Measurements from ENCODE around the gene THSD8.

THSD8 gene

DNA sequence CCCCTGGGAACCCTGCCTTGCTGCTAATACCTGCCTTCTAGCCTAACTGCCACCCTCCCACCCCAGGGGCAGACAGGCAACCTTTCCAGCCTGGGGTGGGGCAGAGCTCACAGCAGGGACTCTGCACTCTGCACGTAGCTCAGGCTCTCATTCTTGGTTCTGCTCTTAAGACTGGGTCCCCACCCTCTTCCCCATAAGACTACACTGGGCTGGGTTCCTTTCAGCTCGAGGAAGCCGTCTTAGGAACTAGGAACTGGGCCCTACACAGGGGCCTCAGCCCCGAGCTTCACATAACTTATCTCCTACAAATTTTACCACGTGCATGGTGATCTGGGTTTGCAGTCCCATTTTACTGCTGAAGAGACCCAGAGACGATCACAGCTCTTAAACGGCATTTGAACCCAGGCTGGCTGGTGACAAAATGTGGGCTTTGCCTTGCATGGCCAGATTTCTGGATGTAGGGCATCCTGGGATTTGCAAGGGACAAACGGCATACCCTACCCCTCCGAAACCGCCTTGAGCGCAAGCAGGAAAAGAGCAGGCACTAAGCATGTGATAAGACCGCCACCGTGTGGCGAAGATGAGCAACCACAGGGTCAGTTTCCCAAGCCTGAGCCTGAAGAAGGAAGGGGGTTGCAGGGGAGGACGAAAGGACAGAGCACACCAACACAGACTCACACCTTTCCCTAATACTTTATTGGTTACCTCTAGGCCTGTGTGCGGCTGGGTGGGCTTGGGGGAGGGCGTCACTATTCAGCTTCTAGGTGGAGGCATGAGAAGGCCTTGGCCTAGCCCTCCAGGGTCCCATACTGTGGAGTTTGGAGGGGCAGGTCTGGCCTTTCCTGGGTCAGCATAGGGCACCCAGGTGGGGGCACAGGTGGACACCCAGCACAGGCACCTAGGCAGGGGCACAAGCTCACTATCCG is 5.5 kb upstream of the THSD8 start:
- TF ChIP-seq, protein P1, sequence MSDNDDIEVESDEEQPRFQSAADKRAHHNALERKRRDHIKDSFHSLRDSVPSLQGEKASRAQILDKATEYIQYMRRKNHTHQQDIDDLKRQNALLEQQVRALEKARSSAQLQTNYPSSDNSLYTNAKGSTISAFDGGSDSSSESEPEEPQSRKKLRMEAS (IDR thresholded peaks at IDR 0.05): peak; percentile 41; the same call in 1 of the 2 replicates
- TF ChIP-seq EP300 (IDR thresholded peaks at IDR 0.05; ENCODE audit: borderline replicate concordance): no peak; the same call in 1 of the 2 replicates
- no peak for TF ChIP-seq EGR1 (IDR thresholded peaks at IDR 0.05)
- no peak for TF ChIP-seq ZBTB7A (IDR thresholded peaks at IDR 0.05; ENCODE audit: low read depth)
- TF ChIP-seq NFIC (IDR thresholded peaks at IDR 0.05): no peak; the same call in 1 of the 2 replicates
- no peak for TF ChIP-seq TAF1 (IDR thresholded peaks at IDR 0.05; ENCODE audit: low read depth)
- TF ChIP-seq YY1 (IDR thresholded peaks at IDR 0.05; ENCODE audit: low read depth): no peak; the same call in 1 of the 2 replicates
- no peak for TF ChIP-seq FOXM1 (IDR thresholded peaks at IDR 0.05; ENCODE audit: borderline replicate concordance, low read depth)
- no peak for TF ChIP-seq CREB1 (IDR thresholded peaks at IDR 0.05; ENCODE audit: low read depth)
- no peak for TF ChIP-seq CEBPB (IDR thresholded peaks at IDR 0.05)
- TF ChIP-seq TCF12 (IDR thresholded peaks at IDR 0.05; ENCODE audit: low read depth): peak; percentile 31; the same call in 1 of the 2 replicates
- TF ChIP-seq RAD21 (IDR thresholded peaks at IDR 0.05; ENCODE audit: low read depth): peak; percentile 96
- TF ChIP-seq, protein P2, sequence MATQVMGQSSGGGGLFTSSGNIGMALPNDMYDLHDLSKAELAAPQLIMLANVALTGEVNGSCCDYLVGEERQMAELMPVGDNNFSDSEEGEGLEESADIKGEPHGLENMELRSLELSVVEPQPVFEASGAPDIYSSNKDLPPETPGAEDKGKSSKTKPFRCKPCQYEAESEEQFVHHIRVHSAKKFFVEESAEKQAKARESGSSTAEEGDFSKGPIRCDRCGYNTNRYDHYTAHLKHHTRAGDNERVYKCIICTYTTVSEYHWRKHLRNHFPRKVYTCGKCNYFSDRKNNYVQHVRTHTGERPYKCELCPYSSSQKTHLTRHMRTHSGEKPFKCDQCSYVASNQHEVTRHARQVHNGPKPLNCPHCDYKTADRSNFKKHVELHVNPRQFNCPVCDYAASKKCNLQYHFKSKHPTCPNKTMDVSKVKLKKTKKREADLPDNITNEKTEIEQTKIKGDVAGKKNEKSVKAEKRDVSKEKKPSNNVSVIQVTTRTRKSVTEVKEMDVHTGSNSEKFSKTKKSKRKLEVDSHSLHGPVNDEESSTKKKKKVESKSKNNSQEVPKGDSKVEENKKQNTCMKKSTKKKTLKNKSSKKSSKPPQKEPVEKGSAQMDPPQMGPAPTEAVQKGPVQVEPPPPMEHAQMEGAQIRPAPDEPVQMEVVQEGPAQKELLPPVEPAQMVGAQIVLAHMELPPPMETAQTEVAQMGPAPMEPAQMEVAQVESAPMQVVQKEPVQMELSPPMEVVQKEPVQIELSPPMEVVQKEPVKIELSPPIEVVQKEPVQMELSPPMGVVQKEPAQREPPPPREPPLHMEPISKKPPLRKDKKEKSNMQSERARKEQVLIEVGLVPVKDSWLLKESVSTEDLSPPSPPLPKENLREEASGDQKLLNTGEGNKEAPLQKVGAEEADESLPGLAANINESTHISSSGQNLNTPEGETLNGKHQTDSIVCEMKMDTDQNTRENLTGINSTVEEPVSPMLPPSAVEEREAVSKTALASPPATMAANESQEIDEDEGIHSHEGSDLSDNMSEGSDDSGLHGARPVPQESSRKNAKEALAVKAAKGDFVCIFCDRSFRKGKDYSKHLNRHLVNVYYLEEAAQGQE (IDR thresholded peaks at IDR 0.05; ENCODE audit: low read depth): no peak
- no peak for TF ChIP-seq TEAD4 (IDR thresholded peaks at IDR 0.05)
- TF ChIP-seq, protein P3, sequence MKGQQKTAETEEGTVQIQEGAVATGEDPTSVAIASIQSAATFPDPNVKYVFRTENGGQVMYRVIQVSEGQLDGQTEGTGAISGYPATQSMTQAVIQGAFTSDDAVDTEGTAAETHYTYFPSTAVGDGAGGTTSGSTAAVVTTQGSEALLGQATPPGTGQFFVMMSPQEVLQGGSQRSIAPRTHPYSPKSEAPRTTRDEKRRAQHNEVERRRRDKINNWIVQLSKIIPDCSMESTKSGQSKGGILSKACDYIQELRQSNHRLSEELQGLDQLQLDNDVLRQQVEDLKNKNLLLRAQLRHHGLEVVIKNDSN (IDR thresholded peaks at IDR 0.05): no peak

DNA sequence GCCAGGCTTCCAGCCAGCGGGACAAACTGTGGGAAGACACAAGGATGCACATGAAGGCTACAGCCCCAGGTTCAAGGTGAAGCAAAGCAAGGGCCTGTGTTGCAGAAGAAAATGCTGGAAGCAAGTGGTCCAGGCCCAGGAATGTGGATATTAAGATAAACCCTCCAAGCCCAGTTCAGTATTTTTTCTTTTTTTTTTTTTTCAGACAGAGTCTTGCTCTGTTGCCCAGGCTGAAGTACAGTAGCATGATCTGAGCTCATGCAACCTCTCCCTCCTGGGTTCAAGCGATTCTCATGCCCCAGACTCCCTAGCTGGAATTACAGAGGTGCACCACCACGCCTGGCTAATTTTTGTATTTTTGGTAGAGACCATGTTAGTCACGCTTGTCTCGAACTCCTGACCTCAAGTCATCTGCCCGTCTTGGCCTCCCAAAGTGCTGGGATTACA is 4.7 kb upstream of the THSD8 start:
- TF ChIP-seq CEBPB (IDR thresholded peaks at IDR 0.05): no peak
- TF ChIP-seq, protein P2 (IDR thresholded peaks at IDR 0.05; ENCODE audit: low read depth): no peak
- TF ChIP-seq ZBTB7A (IDR thresholded peaks at IDR 0.05; ENCODE audit: low read depth): no peak
- no peak for TF ChIP-seq RAD21 (IDR thresholded peaks at IDR 0.05; ENCODE audit: low read depth)
- TF ChIP-seq TEAD4 (IDR thresholded peaks at IDR 0.05): no peak
- no peak for TF ChIP-seq EGR1 (IDR thresholded peaks at IDR 0.05)
- TF ChIP-seq, protein P3 (IDR thresholded peaks at IDR 0.05): no peak
- no peak for TF ChIP-seq FOXM1 (IDR thresholded peaks at IDR 0.05; ENCODE audit: borderline replicate concordance, low read depth)
- no peak for TF ChIP-seq YY1 (IDR thresholded peaks at IDR 0.05; ENCODE audit: low read depth)
- no peak for TF ChIP-seq NFIC (IDR thresholded peaks at IDR 0.05)

DNA sequence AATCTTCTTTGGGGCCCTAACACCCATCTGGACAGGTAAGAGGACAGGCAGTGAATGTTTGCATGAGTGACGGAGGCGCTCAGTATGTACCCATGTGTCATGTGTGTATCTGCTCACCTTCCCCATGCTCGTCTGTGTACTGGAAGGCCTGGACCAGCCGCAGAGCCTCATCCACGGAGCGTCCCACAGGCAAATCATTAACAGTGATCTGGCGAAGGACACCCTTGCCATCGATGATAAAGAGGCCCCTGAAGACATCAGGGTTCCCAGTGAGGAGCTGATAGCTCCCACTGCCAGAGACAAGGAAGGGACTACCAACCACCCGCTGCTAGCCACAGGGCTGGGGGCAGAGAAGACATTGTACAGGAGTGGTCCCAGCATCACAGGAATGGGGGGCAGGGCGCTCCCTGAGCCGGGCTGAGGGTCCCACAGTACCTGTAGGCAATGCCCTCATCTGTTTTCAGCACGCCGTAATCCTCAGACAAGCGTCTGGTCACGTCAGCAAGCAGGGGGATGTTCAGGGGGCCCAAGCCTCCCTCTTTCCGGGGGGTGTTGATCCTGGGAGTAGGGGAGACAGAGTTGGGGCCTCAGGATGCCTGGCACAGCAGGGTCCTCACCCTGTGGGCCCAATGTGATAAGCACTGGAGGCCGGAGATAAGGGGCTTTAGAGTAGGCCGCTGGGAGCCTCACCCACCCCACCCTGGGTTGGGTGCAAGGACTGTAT is 2.0 kb upstream of the THSD8 start:
- TF ChIP-seq RAD21 (IDR thresholded peaks at IDR 0.05; ENCODE audit: low read depth) (no peak), NFIC (IDR thresholded peaks at IDR 0.05) (no peak), TEAD4 (IDR thresholded peaks at IDR 0.05) (no peak)

DNA sequence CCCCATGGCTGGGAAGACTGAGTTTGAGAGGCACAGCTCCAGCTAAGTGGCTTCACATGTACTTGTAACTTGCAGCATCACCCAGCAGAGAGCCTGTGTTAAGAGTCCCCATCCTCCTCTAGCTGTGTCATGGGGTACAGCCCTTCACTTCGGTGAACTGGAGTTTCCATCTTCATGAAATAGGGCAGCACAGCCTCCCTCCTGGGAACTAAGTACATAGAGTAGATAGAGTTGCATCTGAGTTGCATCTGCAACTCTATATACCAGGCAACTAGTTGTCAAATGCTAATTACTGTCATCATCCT is 1.5 kb upstream of the THSD8 start:
- TF ChIP-seq, protein P2 (IDR thresholded peaks at IDR 0.05; ENCODE audit: low read depth): no peak
- TF ChIP-seq, protein P1 (IDR thresholded peaks at IDR 0.05): no peak
- no peak for TF ChIP-seq NFIC (IDR thresholded peaks at IDR 0.05)
- TF ChIP-seq FOXM1 (IDR thresholded peaks at IDR 0.05; ENCODE audit: borderline replicate concordance, low read depth): no peak
- TF ChIP-seq YY1 (IDR thresholded peaks at IDR 0.05; ENCODE audit: low read depth): no peak
- TF ChIP-seq CEBPB (IDR thresholded peaks at IDR 0.05): no peak
- TF ChIP-seq EGR1 (IDR thresholded peaks at IDR 0.05): no peak
- TF ChIP-seq, protein P3 (IDR thresholded peaks at IDR 0.05): no peak
- TF ChIP-seq ZBTB7A (IDR thresholded peaks at IDR 0.05; ENCODE audit: low read depth): no peak
- no peak for TF ChIP-seq RAD21 (IDR thresholded peaks at IDR 0.05; ENCODE audit: low read depth)
- TF ChIP-seq EP300 (IDR thresholded peaks at IDR 0.05; ENCODE audit: borderline replicate concordance): no peak
- no peak for TF ChIP-seq TEAD4 (IDR thresholded peaks at IDR 0.05)
- TF ChIP-seq TAF1 (IDR thresholded peaks at IDR 0.05; ENCODE audit: low read depth): no peak
